K562 (cell line): ENCODE results near the gene GPRC6A. TPM values are rescaled to one million over a fixed set of nuclear protein-coding genes. Genes with fewer than 3 reads are reported as not detected.

Source experiments
- ATAC-seq: fragments of 200-7000 bp; cut with Tn5 transposase; 3 replicates; pipeline ENCODE4 v1.9.1; 2020; ENCODE audit warnings: moderate library complexity
- BruUV-seq: library from RNA; stranded (reverse); fragments of 400-500 nt; replicated peaks from 2 replicates; lab custom pipeline; 2021; lab: Mats Ljungman, UMichigan
- CTCF ChIA-PET: fragments of 300-600 bp; formaldehyde crosslinking; extraction: SDS; loops from one replicate; lab custom pipeline; 2021; ENCODE audit warnings: low intra/inter-chr PET ratio; lab: Yijun Ruan, JAX
- POLR2A ChIA-PET: fragments of 300-600, 350-650 bp; sonication (Branson Sonifier 250); formaldehyde crosslinking; extraction: SDS; loops from one replicate; lab custom pipeline; 2021; ENCODE audit warnings: antibody characterized with exemption, inconsistent platforms; lab: Yijun Ruan, JAX
- DNase-seq, 4 experiments: peaks; one replicate each; pipeline versions ENCODE4 v3.0.0 to v3.0.0-alpha.2; 2011 to 2018; ENCODE audit warnings: low spot score in 3 of 4, mixed read lengths in 3 of 4; ENCODE audit errors: extremely low read depth in 1 of 4
- FAIRE-seq: peaks from 2 replicates; lab custom pipeline; 2011; peaks lifted over from hg19 to GRCh38; lab: Jason Lieb, UNC
- H2AFZ ChIP-seq: 2 replicates; pipeline ENCODE4 v1.6.0; 2011; ENCODE audit warnings: low read depth, low read length, control low read depth, inconsistent platforms
- H3K27ac ChIP-seq: fragments of 200-600 bp; 3 replicates; pipeline ENCODE4 v1.8.0; 2011; ENCODE audit warnings: low read depth, mild to moderate bottlenecking, control low read depth, inconsistent platforms, low read length, moderate library complexity, mixed read lengths; ENCODE audit errors: extremely low read depth
- H3K27me3 ChIP-seq, 2 experiments: fragments of 300-600 bp in 1 of 2; 2 replicates in 1 of 2; 3 replicates in 1 of 2; pipeline versions ENCODE4 v1.6.0 to v1.8.0; 2011; ENCODE audit warnings: inconsistent platforms in 2 of 2, low read length in 2 of 2, mild to moderate bottlenecking in 1 of 2, mixed read lengths in 1 of 2, moderate library complexity in 1 of 2; ENCODE audit not compliant: control insufficient read depth in 2 of 2, insufficient read depth in 2 of 2
- H3K36me3 ChIP-seq: fragments of 300-600 bp; 3 replicates; pipeline ENCODE4 v1.8.0; 2011; ENCODE audit warnings: mild to moderate bottlenecking, low read length, inconsistent platforms; ENCODE audit not compliant: control insufficient read depth, insufficient read depth
- H3K4me1 ChIP-seq, 2 experiments: fragments of 200-600 bp in 1 of 2; replicated peaks in 1 of 2; 2 replicates in 1 of 2; 3 replicates in 1 of 2; pipeline versions ENCODE4 v1.5.1 to v1.8.0; 2011; ENCODE audit warnings: inconsistent platforms in 2 of 2, low read length in 2 of 2, mild to moderate bottlenecking in 1 of 2, mixed read lengths in 1 of 2, moderate library complexity in 1 of 2; ENCODE audit not compliant: control insufficient read depth in 2 of 2, insufficient read depth in 2 of 2
- H3K4me2 ChIP-seq: 2 replicates; pipeline ENCODE4 v1.6.1; 2011; ENCODE audit warnings: low read length, control low read depth, inconsistent platforms, mixed read lengths; ENCODE audit not compliant: insufficient read depth
- H3K4me3 ChIP-seq: fragments of 200-600 bp; sonication (generic), shearing (Covaris generic); 2 replicates; pipeline ENCODE4 v1.5.1; 2016; ENCODE audit warnings: control low read depth, inconsistent platforms
- H3K79me2 ChIP-seq: fragments of 200-600 bp; 3 replicates; pipeline ENCODE4 v1.8.0; 2011; ENCODE audit warnings: low read length, inconsistent platforms; ENCODE audit not compliant: control insufficient read depth, insufficient read depth
- H3K9ac ChIP-seq, 2 experiments: 2 replicates each; pipeline versions ENCODE4 v1.6.0 to v1.6.1; 2011; ENCODE audit warnings: low read depth in 2 of 2, low read length in 2 of 2, control low read depth in 1 of 2, inconsistent platforms in 1 of 2, mild to moderate bottlenecking in 1 of 2, mixed read lengths in 1 of 2; ENCODE audit not compliant: insufficient read depth in 1 of 2
- H3K9me1 ChIP-seq: one replicate; pipeline ENCODE4 v1.6.0; 2011; ENCODE audit warnings: inconsistent platforms, mild to moderate bottlenecking, low read length, moderate library complexity; ENCODE audit not compliant: control insufficient read depth, insufficient read depth
- H3K9me3 ChIP-seq: replicated peaks from 2 replicates; pipeline ENCODE4 v1.5.1; 2011; ENCODE audit warnings: low read depth, low read length, inconsistent platforms; ENCODE audit not compliant: control insufficient read depth, insufficient read depth
- H4K20me1 ChIP-seq: replicated peaks from 2 replicates; pipeline ENCODE4 v1.6.1; 2011; ENCODE audit warnings: low read length, inconsistent platforms, mixed read lengths; ENCODE audit not compliant: control insufficient read depth, insufficient read depth
- ARID2 ChIP-seq: fragments of 450-650 bp; IDR thresholded peaks from 2 replicates; pipeline ENCODE4 v1.6.1; 2017; ENCODE audit warnings: antibody characterized with exemption, mild to moderate bottlenecking
- BCOR ChIP-seq: fragments of 450-650 bp; IDR thresholded peaks from 2 replicates; pipeline ENCODE4 v1.6.1; 2016
- C11orf30 ChIP-seq: fragments of 450-650 bp; IDR thresholded peaks from 2 replicates; pipeline ENCODE4 v1.6.1; 2016; ENCODE audit warnings: low read depth, mild to moderate bottlenecking
- EP400 ChIP-seq: fragments of 450-650 bp; IDR thresholded peaks from 2 replicates; pipeline ENCODE4 v1.6.1; 2017; ENCODE audit warnings: antibody characterized with exemption, mild to moderate bottlenecking, moderate library complexity
- EWSR1 ChIP-seq: fragments of 450-650 bp; IDR thresholded peaks from 2 replicates; pipeline ENCODE4 v1.6.1; 2018; ENCODE audit warnings: borderline replicate concordance, mild to moderate bottlenecking, low read depth, moderate library complexity; ENCODE audit not compliant: partially characterized antibody
- FOXP1 ChIP-seq: sonication (generic); formaldehyde crosslinking; IDR thresholded peaks from 2 replicates; pipeline ENCODE4 v1.8.0; 2022; ENCODE audit warnings: mild to moderate bottlenecking, missing genetic modification reagents
- GATA2 ChIP-seq: sonication (generic); formaldehyde crosslinking; IDR thresholded peaks from 2 replicates; pipeline ENCODE4 v1.4.0; 2020; ENCODE audit warnings: mild to moderate bottlenecking, missing genetic modification reagents
- HDAC3 ChIP-seq: fragments of 450-650 bp; IDR thresholded peaks from 2 replicates; pipeline ENCODE4 v1.6.1; 2018; ENCODE audit warnings: borderline replicate concordance, mild to moderate bottlenecking, moderate library complexity; ENCODE audit not compliant: partially characterized antibody
- IRF1 ChIP-seq: sonication (generic); formaldehyde crosslinking; IDR thresholded peaks from 2 replicates; pipeline ENCODE4 v1.8.0; 2022; ENCODE audit warnings: missing genetic modification reagents, mild to moderate bottlenecking, borderline replicate concordance
- MEIS2 ChIP-seq: fragments of 450-650 bp; IDR thresholded peaks from 2 replicates; pipeline ENCODE4 v1.6.1; 2014; ENCODE audit warnings: mild to moderate bottlenecking; ENCODE audit not compliant: partially characterized antibody
- PML ChIP-seq: IDR thresholded peaks from 2 replicates; pipeline ENCODE4 v1.6.1; 2012; ENCODE audit warnings: low read length, inconsistent platforms
- PREB ChIP-seq: sonication (generic); formaldehyde crosslinking; IDR thresholded peaks from 2 replicates; pipeline ENCODE4 v1.8.1; 2023; ENCODE audit warnings: mild to moderate bottlenecking, missing genetic modification reagents
- TBL1XR1 ChIP-seq, 2 experiments: IDR thresholded peaks; 2 replicates each; pipeline ENCODE4 v1.6.1; 2012; ENCODE audit warnings: improper control_type of control experiment in 2 of 2, low read length in 2 of 2, mild to moderate bottlenecking in 1 of 2
- TGIF2 ChIP-seq: sonication (generic); formaldehyde crosslinking; IDR thresholded peaks from 2 replicates; pipeline ENCODE4 v1.8.1; 2022; ENCODE audit warnings: mild to moderate bottlenecking, missing genetic modification reagents, moderate library complexity
- ZBTB1 ChIP-seq: sonication (generic); formaldehyde crosslinking; IDR thresholded peaks from 2 replicates; pipeline ENCODE4 v1.8.1; 2023; ENCODE audit warnings: missing genetic modification reagents, low read depth, mild to moderate bottlenecking, borderline replicate concordance
- ZNF311 ChIP-seq: fragments of 250-450 bp; sonication (Bioruptor Pico); IDR thresholded peaks from 2 replicates; pipeline ENCODE4 v1.4.0; 2020; ENCODE audit warnings: mild to moderate bottlenecking, moderate library complexity
- ZNF696 ChIP-seq: fragments of 250-450 bp; sonication (Bioruptor Pico); conservative IDR thresholded peaks from 2 replicates; pipeline ENCODE4 v1.4.0; 2020; ENCODE audit warnings: mild to moderate bottlenecking, moderate library complexity
- ZNF764 ChIP-seq: fragments of 250-450 bp; sonication (Bioruptor Pico); IDR thresholded peaks from 2 replicates; pipeline ENCODE4 v1.4.0; 2020; ENCODE audit warnings: low read depth, mild to moderate bottlenecking, moderate library complexity
- WGBS: fragments of 100-300 bp; shearing (Covaris generic); methylation state at CpG from one replicate; pipeline ENCODE4 v1.1.6; 2016; ENCODE audit warnings: low coverage, mixed read lengths; ENCODE audit not compliant: insufficient coverage; ENCODE audit errors: missing lambda C conversion rate; 5-methylcytosine and 5-hydroxymethylcytosine counted together
- in situ Hi-C: fragments of 300-500 bp; cut with MboI; formaldehyde crosslinking; loops from 4 replicates; pipeline ENCODE4 v1.15.0; 2018; ENCODE audit warnings: inconsistent platforms, mixed read lengths
- intact Hi-C: fragments of 100-400 bp; cut with micrococcal nuclease; formaldehyde crosslinking; loops from 2 replicates; pipeline ENCODE4 v1.14.2; 2022
- polyA plus RNA-seq, 8 experiments: library from polyadenylated mRNA; depleted of rRNA in 4 of 8; stranded (reverse) in 5 of 8; unstranded in 3 of 8; fragments of >200 nt; fragmentation: Nextera tagmentation in 2 of 8; fragmentation: Illumina TruSeq in 1 of 8; extraction: Ambion mirVana in 2 of 8; extraction: Trizol in 1 of 8; gene quantifications; 2 replicates each; pipeline versions ENCODE4 v1.2.1 to v1.2.3, GENCODE V29; 2011 to 2014; ENCODE audit warnings: inconsistent platforms in 1 of 8, missing spikeins in 1 of 8
- total RNA-seq, 7 experiments: library from RNA; depleted of rRNA in 6 of 7; stranded (reverse); fragments of >200 nt in 6 of 7; fragmentation: Illumina TruSeq in 2 of 7; extraction: Trizol in 2 of 7; gene quantifications; 2 replicates each; pipeline versions ENCODE4 v1.2.1 to v1.2.3, GENCODE V29; 2011 to 2021; ENCODE audit warnings: low replicate concordance in 1 of 7

The GPRC6A gene
- total and polyA plus RNA-seq, 9 of the 15 experiments (the other 6 are each of a cell fraction or from before 2014, with no cell fraction given), result 0.03 TPM; not detected in 7

- Histone ChIP-seq H3K4me2 (0 out of 2 replicates have a peak within 1 kb of the TSS, but pooled peaks have one; percentile 19), H2AFZ (no peak within 1 kb of the TSS), H3K9ac (peak within 1 kb of the TSS in 1 of 2 experiments; percentile 78; a peak in 1 of 4 replicates), H3K4me1 (peaks cover 0 to 10% of the 10 kb centered on the region in 2 experiments; a peak in 2 of 5 replicates), H3K27ac (no peak within 1 kb of the TSS), H4K20me1 (no peaks in the 10 kb centered on the region), H3K9me3 (no peaks in the 10 kb centered on the region), H3K36me3 (no peaks in the 10 kb centered on the region), H3K4me3 (peak within 1 kb of the TSS; percentile 15; the same call in 1 of the 2 replicates), H3K9me1 (no peaks in the 10 kb centered on the region), H3K79me2 (no peaks in the 10 kb centered on the region), H3K27me3 (peaks cover 11 to 15% of the 10 kb centered on the region in 2 experiments)
- BruUV-seq, result no TSS peak
- 1% methylated on average over 51 of the region's 73 CpGs for WGBS
- ChIA-PET POLR2A (interaction anchor here (0.6 kb wide), 2 partner anchors 174 to 465 kb away, joined by 3 to 4 read pairs; no protein-coding TSS in a partner anchor), CTCF (no interaction called here)
- DNase-seq, result peak; percentile 9 to 29 (median 16)
- ATAC-seq, result peak; percentile 90
- in situ Hi-C loops (no loop called here), intact Hi-C loops (no loop called here)
- FAIRE-seq, result no peak
- TF ChIP-seq FOXP1 (CRISPR knock-in tag) (no peak), EP400 (no peak), GATA2 (CRISPR knock-in tag) (no peak), HDAC3 (no peak), ZBTB1 (CRISPR knock-in tag) (no peak), ZNF311 (CRISPR knock-in tag) (no peak), ZNF696 (CRISPR knock-in tag) (no peak), TGIF2 (no peak), IRF1 (CRISPR knock-in tag) (no peak), BCOR (no peak), EWSR1 (no peak), PREB (CRISPR knock-in tag) (no peak), PML (no peak), MEIS2 (no peak), ZNF764 (no peak), ARID2 (no peak), TBL1XR1 (IDR thresholded peaks at IDR 0.05; ENCODE audit: low read length in 2 of 2) (no peak), C11orf30 (no peak)
These were observed 48.0 kb upstream of the GPRC6A start, which contains the start of gene RFX6 for GRCh38 chr6:116876635-116877611. TSS of gene RFX6 (plus strand) at chr6:116877242. CDS start at chr6:116877276, 34 bp downstream.
